ENCODE results near the gene LRRC52. TPM values are rescaled to one million over a fixed set of nuclear protein-coding genes. Genes with fewer than 3 reads are reported as not detected.
"Not testable (repeated sequence)": the region's sequence is repeated elsewhere in the genome, so short reads cannot be mapped to it uniquely, and the experiment has no call there.

The LRRC52 gene
- total RNA-seq, 1 donor from 2014 or later: not detected

GRCh38 chr1:165580931-165581871 lies 37.4 kb downstream of the LRRC52 start:
- H3K36me3 Mint-ChIP-seq (ENCODE audit: low read depth): no peaks in the 10 kb centered on the region
- H3K4me3 Mint-ChIP-seq: no peak overlapping the region
- TF ChIP-seq CTCF (conservative IDR thresholded peaks at IDR 0.05): no peak
- H3K27me3 Mint-ChIP-seq (ENCODE audit: low read depth): no peaks in the 10 kb centered on the region
- no peak overlapping the region for H3K27ac Mint-ChIP-seq (ENCODE audit: unreplicated experiment)
- peaks cover 3% of the 10 kb centered on the region for H3K9me3 Mint-ChIP-seq
- no peak for DNase-seq (ENCODE audit: low read depth, low spot score)
- H3K4me1 Mint-ChIP-seq: peaks cover 2% of the 10 kb centered on the region

- Mint-ChIP-seq H3K9me3 (peaks cover 3% of the 10 kb centered on the region), H3K4me1 (peaks cover 5% of the 10 kb centered on the region), H3K4me3 (no peak overlapping the region), H3K36me3 (ENCODE audit: low read depth) (no peaks in the 10 kb centered on the region), H3K27me3 (ENCODE audit: low read depth) (no peaks in the 10 kb centered on the region), H3K27ac (ENCODE audit: unreplicated experiment) (no peak overlapping the region)
- TF ChIP-seq CTCF (conservative IDR thresholded peaks at IDR 0.05): no peak
- no peak for DNase-seq (ENCODE audit: low read depth, low spot score)
Observed at GRCh38 chr1:165581926-165582325, 38.1 kb downstream of the LRRC52 start.

GRCh38 chr1:165586398-165586797 lies 42.6 kb downstream of the LRRC52 start:
- DNase-seq (ENCODE audit: low read depth, low spot score): no peak
- peaks cover 5% of the 10 kb centered on the region for H3K4me1 Mint-ChIP-seq
- no peak overlapping the region for H3K27ac Mint-ChIP-seq (ENCODE audit: unreplicated experiment)
- peaks cover 3% of the 10 kb centered on the region for H3K9me3 Mint-ChIP-seq
- H3K27me3 Mint-ChIP-seq (ENCODE audit: low read depth): peaks cover 21% of the 10 kb centered on the region
- TF ChIP-seq CTCF (conservative IDR thresholded peaks at IDR 0.05): no peak
- H3K36me3 Mint-ChIP-seq (ENCODE audit: low read depth): no peaks in the 10 kb centered on the region
- no peak overlapping the region for H3K4me3 Mint-ChIP-seq

GRCh38 chr1:165591391-165591790 lies 47.6 kb downstream of the LRRC52 start:
- H3K27ac Mint-ChIP-seq (ENCODE audit: unreplicated experiment); H3K36me3 Mint-ChIP-seq (ENCODE audit: low read depth); H3K4me3 Mint-ChIP-seq; DNase-seq (ENCODE audit: low read depth, low spot score); H3K4me1 Mint-ChIP-seq; H3K9me3 Mint-ChIP-seq: not testable (repeated sequence)
- peaks cover 50% of the 10 kb centered on the region for H3K27me3 Mint-ChIP-seq (ENCODE audit: low read depth)

- TF ChIP-seq CTCF (conservative IDR thresholded peaks at IDR 0.05): peak; percentile 97
- H3K4me1 Mint-ChIP-seq: peaks cover 9% of the 10 kb centered on the region
- H3K4me3 Mint-ChIP-seq: peak overlapping the region; percentile 15
- H3K9me3 Mint-ChIP-seq: no peaks in the 10 kb centered on the region
- peak; percentile 86 for DNase-seq (ENCODE audit: low read depth, low spot score)
- H3K27me3 Mint-ChIP-seq (ENCODE audit: low read depth): peaks cover 56% of the 10 kb centered on the region
- no peaks in the 10 kb centered on the region for H3K36me3 Mint-ChIP-seq (ENCODE audit: low read depth)
- H3K27ac Mint-ChIP-seq (ENCODE audit: unreplicated experiment): no peak overlapping the region
Observed at GRCh38 chr1:165592945-165593823, 49.4 kb downstream of the LRRC52 start.
